ENCODE data around the gene SPATC1L. TPM values are rescaled to one million over a fixed set of nuclear protein-coding genes. Genes with fewer than 3 reads are reported as not detected.

The SPATC1L gene
- total and polyA plus RNA-seq, 2 of the 8 experiments (the other 6 are each of a cell fraction or from before 2014, with no cell fraction given): 24.9 to 50.0 TPM

- Histone ChIP-seq H2BK120ac (replicated peaks; ENCODE audit: low read depth, low read length) (no peak overlapping the region), H3K4me1 (replicated peaks in 1 of 4; ENCODE audit: control insufficient read depth in 3 of 4, insufficient read depth in 4 of 4, low read length in 3 of 4) (peaks cover 0 to 24% (median 15%) of the 10 kb centered on the region in 4 experiments; a peak in 5 of 7 replicates), H3K4me3 (ENCODE audit: extremely low read depth in 1 of 4, insufficient read depth in 2 of 4, low read depth in 3 of 4, low read length in 4 of 4) (no peak overlapping the region; a peak in 1 of 8 replicates), H3K9ac (replicated peaks in 1 of 4; ENCODE audit: extremely low read depth in 1 of 4, low read depth in 3 of 4, low read length in 3 of 4) (no peak overlapping the region; a peak in 1 of 7 replicates), H3K27ac (ENCODE audit: low read depth, low read length) (no peak overlapping the region; the same call in 1 of the 2 replicates), H3K23me2 (ENCODE audit: low read depth, low read length) (no peaks in the 10 kb centered on the region), H2AK5ac (ENCODE audit: low read depth, low read length) (no peak overlapping the region), H3K79me1 (ENCODE audit: low read depth, low read length) (no peaks in the 10 kb centered on the region), H4K91ac (replicated peaks; ENCODE audit: insufficient read length, low read length) (peak overlapping the region; percentile 68), H2AFZ (ENCODE audit: low read length) (no peak overlapping the region), H3K4ac (replicated peaks; ENCODE audit: insufficient read length, low read depth, low read length) (peak overlapping the region; percentile 94), H3K23ac (ENCODE audit: insufficient read length) (no peak overlapping the region), H3K14ac (ENCODE audit: insufficient read length) (no peak overlapping the region), H3K36me3 (ENCODE audit: control insufficient read depth in 2 of 4, insufficient read depth in 4 of 4, low read length in 3 of 4) (peaks cover 0 to 4% (median 0%) of the 10 kb centered on the region in 4 experiments; a peak in 1 of 8 replicates), H2BK5ac (ENCODE audit: low read depth, low read length) (peak overlapping the region; percentile 52; the same call in 1 of the 2 replicates), H3K18ac (ENCODE audit: extremely low read depth, low read length) (peak overlapping the region; percentile 93; the same call in 1 of the 2 replicates), H3K79me2 (ENCODE audit: control insufficient read depth in 1 of 2, insufficient read depth in 2 of 2, low read length in 2 of 2) (no peaks in the 10 kb centered on the region), H3K9me3 (ENCODE audit: insufficient read depth in 2 of 2, low read depth in 1 of 2, low read length in 1 of 2) (no peaks in the 10 kb centered on the region), H2BK15ac (ENCODE audit: low read length) (peak overlapping the region; percentile 61; the same call in 1 of the 2 replicates), H4K20me1 (replicated peaks in 1 of 2; ENCODE audit: control insufficient read depth in 1 of 2, insufficient read depth in 2 of 2, low read length in 2 of 2) (peaks cover 0 to 4% of the 10 kb centered on the region in 2 experiments), H4K5ac (ENCODE audit: insufficient read length, low read depth, low read length) (peak overlapping the region; percentile 35), H3K27me3 (replicated peaks in 1 of 4; ENCODE audit: control insufficient read depth in 3 of 4, extremely low read depth in 1 of 4, insufficient read depth in 3 of 4, low read length in 3 of 4) (no peaks in the 10 kb centered on the region), H4K8ac (ENCODE audit: extremely low read depth, insufficient read depth, low read length) (peak overlapping the region; percentile 89), H3K4me2 (ENCODE audit: insufficient read depth in 1 of 2, low read depth in 2 of 2, low read length in 2 of 2) (peak overlapping the region; percentile 2 to 50; a peak in 2 of 4 replicates), H3K56ac (replicated peaks; ENCODE audit: insufficient read length, low read depth, low read length) (no peak overlapping the region), H2BK12ac (ENCODE audit: low read depth, low read length) (peak overlapping the region; percentile 50; the same call in 1 of the 2 replicates), H2BK20ac (ENCODE audit: low read length) (no peak overlapping the region)
- FAIRE-seq (peak; percentile 24), DNase-seq (ENCODE audit: low read depth in 1 of 2, low spot score in 2 of 2) (peak; percentile 29 to 95)
- ChIA-PET POLR2A (ENCODE audit: partially characterized antibody) (interaction anchor here (3.5 kb wide), 1 partner anchor 11 kb away, joined by 12 read pairs; no protein-coding TSS in a partner anchor), CTCF (ENCODE audit: partially characterized antibody) (interaction anchor here (0.6 to 3.3 kb wide), 31 partner anchors 8 to 547 kb away, joined by 3 to 39 read pairs (median 4); no protein-coding TSS in a partner anchor)
- WGBS, 2 experiments (ENCODE audit: extremely low coverage in 1 of 2, insufficient coverage in 1 of 2, insufficient read length in 1 of 2, insufficient replicate concordance in 2 of 2, low coverage in 1 of 2, low lambda C conversion rate in 2 of 2, missing lambda C conversion rate in 1 of 2): 46% methylated on average over 28 of the region's 33 CpGs; no CpG with 5 or more reads in 1 of the 2 experiments
- TF ChIP-seq EGR1 (IDR thresholded peaks at IDR 0.05; ENCODE audit: borderline replicate concordance, low read depth, low read length) (0 out of 2 replicates have a peak, but pooled peaks have one; percentile 20), TAF1 (IDR thresholded peaks at IDR 0.05; ENCODE audit: low read depth, low read length) (0 out of 2 replicates have a peak, but pooled peaks have one; percentile 28), GABPA (IDR thresholded peaks at IDR 0.05; ENCODE audit: borderline replicate concordance, insufficient read depth, low read length) (peak; percentile 73; the same call in 1 of the 2 replicates), BACH1 (IDR thresholded peaks at IDR 0.05; ENCODE audit: low read length) (no peak), HDAC2 (IDR thresholded peaks at IDR 0.05; ENCODE audit: borderline replicate concordance in 1 of 2, low read depth in 2 of 2, low read length in 2 of 2) (no peak), SP1 (IDR thresholded peaks at IDR 0.05; ENCODE audit: low read depth, low read length) (peak; percentile 37; the same call in 1 of the 2 replicates)
- TF ChIP-seq, protein P1, sequence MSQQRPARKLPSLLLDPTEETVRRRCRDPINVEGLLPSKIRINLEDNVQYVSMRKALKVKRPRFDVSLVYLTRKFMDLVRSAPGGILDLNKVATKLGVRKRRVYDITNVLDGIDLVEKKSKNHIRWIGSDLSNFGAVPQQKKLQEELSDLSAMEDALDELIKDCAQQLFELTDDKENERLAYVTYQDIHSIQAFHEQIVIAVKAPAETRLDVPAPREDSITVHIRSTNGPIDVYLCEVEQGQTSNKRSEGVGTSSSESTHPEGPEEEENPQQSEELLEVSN (IDR thresholded peaks at IDR 0.05): no peak
These were observed 30.8 kb downstream of the SPATC1L start for GRCh38 chr21:46153247-46154154.
